Measurements from ENCODE around the gene TMEFF2. TPM values are rescaled to one million over a fixed set of nuclear protein-coding genes. Genes with fewer than 3 reads are reported as not detected.

The TMEFF2 gene
- total and polyA plus RNA-seq, 3 donors from 2014 or later = 2.2 to 3.0 (median 2.7) TPM

GRCh38 chr2:192148620-192149321 is 46.0 kb downstream of the TMEFF2 start:
- H3K27ac ChIP-seq = peak overlapping the region in 1 of 2 donors; percentile 32
- 48% methylated on average over 5 of the region's 5 CpGs for WGBS, 2 donors
- H3K4me3 ChIP-seq = no peak overlapping the region
- intact Hi-C loops (cut with DNase I; ENCODE audit: low total_unique reads) = no loop called here
- TF ChIP-seq, protein P1, sequence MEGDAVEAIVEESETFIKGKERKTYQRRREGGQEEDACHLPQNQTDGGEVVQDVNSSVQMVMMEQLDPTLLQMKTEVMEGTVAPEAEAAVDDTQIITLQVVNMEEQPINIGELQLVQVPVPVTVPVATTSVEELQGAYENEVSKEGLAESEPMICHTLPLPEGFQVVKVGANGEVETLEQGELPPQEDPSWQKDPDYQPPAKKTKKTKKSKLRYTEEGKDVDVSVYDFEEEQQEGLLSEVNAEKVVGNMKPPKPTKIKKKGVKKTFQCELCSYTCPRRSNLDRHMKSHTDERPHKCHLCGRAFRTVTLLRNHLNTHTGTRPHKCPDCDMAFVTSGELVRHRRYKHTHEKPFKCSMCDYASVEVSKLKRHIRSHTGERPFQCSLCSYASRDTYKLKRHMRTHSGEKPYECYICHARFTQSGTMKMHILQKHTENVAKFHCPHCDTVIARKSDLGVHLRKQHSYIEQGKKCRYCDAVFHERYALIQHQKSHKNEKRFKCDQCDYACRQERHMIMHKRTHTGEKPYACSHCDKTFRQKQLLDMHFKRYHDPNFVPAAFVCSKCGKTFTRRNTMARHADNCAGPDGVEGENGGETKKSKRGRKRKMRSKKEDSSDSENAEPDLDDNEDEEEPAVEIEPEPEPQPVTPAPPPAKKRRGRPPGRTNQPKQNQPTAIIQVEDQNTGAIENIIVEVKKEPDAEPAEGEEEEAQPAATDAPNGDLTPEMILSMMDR (IDR thresholded peaks at IDR 0.05) = peak in 1 of 3 experiments; percentile 13
- TF ChIP-seq POLR2A (IDR thresholded peaks at IDR 0.05) = no peak
- H3K27me3 ChIP-seq = no peaks in the 10 kb centered on the region
- no peaks in the 10 kb centered on the region for H3K36me3 ChIP-seq (ENCODE audit: low read depth, missing control alignments)
- no peaks in the 10 kb centered on the region for H3K4me1 ChIP-seq
- H3K9me3 ChIP-seq = no peaks in the 10 kb centered on the region
- no peak for DNase-seq

DNA sequence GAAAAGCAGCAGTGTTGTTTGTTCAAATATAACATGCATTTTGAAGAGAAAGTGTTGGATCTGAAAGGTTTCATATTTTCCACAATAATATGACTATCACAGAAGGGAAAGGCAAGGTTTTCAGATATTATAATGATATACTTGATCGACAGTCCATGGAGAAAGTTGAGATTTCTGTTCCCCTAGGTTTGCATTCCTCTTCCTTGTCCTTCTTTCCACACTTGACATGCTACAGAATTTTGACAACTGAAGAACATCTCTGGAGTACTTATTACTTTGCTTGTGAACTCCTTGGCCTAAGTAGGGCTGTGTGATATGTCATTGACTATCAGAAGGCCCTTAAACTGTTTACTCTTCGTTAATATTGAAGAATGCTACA is 46.5 kb downstream of the TMEFF2 start:
- Histone ChIP-seq H3K4me3 (no peak overlapping the region), H3K9me3 (no peaks in the 10 kb centered on the region), H3K36me3 (ENCODE audit: low read depth, missing control alignments) (no peaks in the 10 kb centered on the region), H3K4me1 (no peaks in the 10 kb centered on the region), H3K27me3 (no peaks in the 10 kb centered on the region), H3K27ac (no peak overlapping the region)
- intact Hi-C loops (cut with DNase I; ENCODE audit: low total_unique reads) = no loop called here
- no peak for TF ChIP-seq POLR2A (IDR thresholded peaks at IDR 0.05)
- TF ChIP-seq, protein P1 (IDR thresholded peaks at IDR 0.05) = no peak
- no peak for DNase-seq
- 58 to 59% methylated on average over 2 of the region's 2 CpGs for WGBS, 2 donors

- no peak overlapping the region for H3K4me3 ChIP-seq
- no peak overlapping the region for H3K27ac ChIP-seq
- no peak for DNase-seq
- no peaks in the 10 kb centered on the region for H3K36me3 ChIP-seq (ENCODE audit: low read depth, missing control alignments)
- no peaks in the 10 kb centered on the region for H3K4me1 ChIP-seq
- intact Hi-C loops (cut with DNase I; ENCODE audit: low total_unique reads) = no loop called here
- no peaks in the 10 kb centered on the region for H3K9me3 ChIP-seq
- WGBS, 2 donors = 82 to 94% methylated on average over 1 of the region's 1 CpG
- TF ChIP-seq, protein P1 (IDR thresholded peaks at IDR 0.05) = no peak
- no peak for TF ChIP-seq POLR2A (IDR thresholded peaks at IDR 0.05)
- H3K27me3 ChIP-seq = no peaks in the 10 kb centered on the region
These were observed 48.4 kb downstream of the TMEFF2 start for GRCh38 chr2:192146069-192147015.

- 74 to 75% methylated on average over 3 of the region's 3 CpGs for WGBS, 2 donors
- no peaks in the 10 kb centered on the region for H3K9me3 ChIP-seq
- TF ChIP-seq POLR2A (IDR thresholded peaks at IDR 0.05) = no peak
- TF ChIP-seq, protein P1 (IDR thresholded peaks at IDR 0.05) = no peak
- H3K27ac ChIP-seq = no peak overlapping the region
- intact Hi-C loops (cut with DNase I; ENCODE audit: low total_unique reads) = no loop called here
- no peaks in the 10 kb centered on the region for H3K4me1 ChIP-seq
- H3K4me3 ChIP-seq = no peak overlapping the region
- H3K27me3 ChIP-seq = no peaks in the 10 kb centered on the region
- H3K36me3 ChIP-seq (ENCODE audit: low read depth, missing control alignments) = no peaks in the 10 kb centered on the region
- DNase-seq = no peak
These were observed 49.2 kb downstream of the TMEFF2 start for GRCh38 chr2:192145496-192145895.
